ENCODE data around the gene ERBIN. TPM values are rescaled to one million over a fixed set of nuclear protein-coding genes. Genes with fewer than 3 reads are reported as not detected.

ERBIN gene
- total and polyA plus RNA-seq, 9 of the 15 experiments (the other 6 are each of a cell fraction or from before 2014, with no cell fraction given): 11.9 to 72.8 (median 41.7) TPM

GRCh38 chr5:65910711-65911110 lies 15.7 kb upstream of the ERBIN start:
- intact Hi-C loops (cut with micrococcal nuclease) (no loop called here), in situ Hi-C loops (cut with MboI) (no loop called here)
- Histone ChIP-seq H3K9me1 (ENCODE audit: control insufficient read depth, insufficient read depth, low read length) (no peaks in the 10 kb centered on the region), H3K9me3 (replicated peaks; ENCODE audit: control insufficient read depth, insufficient read depth, low read depth, low read length) (no peaks in the 10 kb centered on the region), H3K79me2 (ENCODE audit: control insufficient read depth, insufficient read depth, low read length) (no peaks in the 10 kb centered on the region), H3K9ac (ENCODE audit: insufficient read depth in 1 of 2, low read depth in 2 of 2, low read length in 2 of 2) (no peak overlapping the region), H3K27ac (ENCODE audit: extremely low read depth, low read depth, low read length) (no peak overlapping the region), H3K4me2 (ENCODE audit: insufficient read depth, low read length) (no peak overlapping the region), H3K36me3 (ENCODE audit: control insufficient read depth, insufficient read depth, low read length) (no peaks in the 10 kb centered on the region), H2AFZ (ENCODE audit: low read depth, low read length) (no peak overlapping the region), H3K27me3 (ENCODE audit: control insufficient read depth in 2 of 2, insufficient read depth in 2 of 2, low read length in 2 of 2) (no peaks in the 10 kb centered on the region), H3K4me1 (replicated peaks in 1 of 2; ENCODE audit: control insufficient read depth in 2 of 2, insufficient read depth in 2 of 2, low read length in 2 of 2) (no peaks in the 10 kb centered on the region), H3K4me3 (no peak overlapping the region), H4K20me1 (replicated peaks; ENCODE audit: control insufficient read depth, insufficient read depth, low read length) (no peaks in the 10 kb centered on the region)
- TF ChIP-seq ZBTB34 (CRISPR knock-in tag; IDR thresholded peaks at IDR 0.05): no peak
- TF ChIP-seq CHD2 (IDR thresholded peaks at IDR 0.05; ENCODE audit: low read depth, low read length): no peak
- TF ChIP-seq STAT5A (IDR thresholded peaks at IDR 0.05; ENCODE audit: borderline replicate concordance, low read length): no peak
- TF ChIP-seq FOXK1 (CRISPR knock-in tag; IDR thresholded peaks at IDR 0.05; ENCODE audit: borderline replicate concordance): no peak
- TF ChIP-seq ZBTB2 (IDR thresholded peaks at IDR 0.05): no peak
- no peak for TF ChIP-seq ZSCAN32 (CRISPR knock-in tag; IDR thresholded peaks at IDR 0.05)
- TF ChIP-seq ZEB2 (IDR thresholded peaks at IDR 0.05): no peak
- TF ChIP-seq DIDO1 (tag; IDR thresholded peaks at IDR 0.05; ENCODE audit: low read depth): no peak
- no peak for TF ChIP-seq SNRNP70 (optimal IDR thresholded peaks at IDR 0.05; ENCODE audit: low read depth, low read length)
- no peak for TF ChIP-seq DACH1 (IDR thresholded peaks at IDR 0.05; ENCODE audit: partially characterized antibody)
- no peak for TF ChIP-seq TCF15 (CRISPR knock-in tag; IDR thresholded peaks at IDR 0.05)
- no peak for TF ChIP-seq GATAD2A (IDR thresholded peaks at IDR 0.05)
- ChIA-PET POLR2A (interaction anchor here (0.6 to 1.0 kb wide), 3 partner anchors 13 to 46 kb away, joined by 3 read pairs; no protein-coding TSS in a partner anchor), CTCF (ENCODE audit: low intra/inter-chr PET ratio) (no interaction called here)
- BruUV-seq (replicated peaks): no TSS peak
- DNase-seq (ENCODE audit: extremely low read depth in 1 of 4, low spot score in 3 of 4): no peak
- ATAC-seq: no peak
- 50% methylated on average over 3 of the region's 3 CpGs for WGBS (ENCODE audit: insufficient coverage, low coverage, missing lambda C conversion rate)
- no peak for FAIRE-seq

Measured in K562 (cell line).